HG03175 (cell line): ENCODE data around the gene ITSN1.

Experiments
- ATAC-seq: cut with Tn5 transposase; IDR thresholded peaks from one replicate; pipeline ENCODE4 v1.9.1; 2021; ENCODE audit warnings: mild to moderate bottlenecking, moderate library complexity; ENCODE audit not compliant: unreplicated experiment

The ITSN1 gene

DNA sequence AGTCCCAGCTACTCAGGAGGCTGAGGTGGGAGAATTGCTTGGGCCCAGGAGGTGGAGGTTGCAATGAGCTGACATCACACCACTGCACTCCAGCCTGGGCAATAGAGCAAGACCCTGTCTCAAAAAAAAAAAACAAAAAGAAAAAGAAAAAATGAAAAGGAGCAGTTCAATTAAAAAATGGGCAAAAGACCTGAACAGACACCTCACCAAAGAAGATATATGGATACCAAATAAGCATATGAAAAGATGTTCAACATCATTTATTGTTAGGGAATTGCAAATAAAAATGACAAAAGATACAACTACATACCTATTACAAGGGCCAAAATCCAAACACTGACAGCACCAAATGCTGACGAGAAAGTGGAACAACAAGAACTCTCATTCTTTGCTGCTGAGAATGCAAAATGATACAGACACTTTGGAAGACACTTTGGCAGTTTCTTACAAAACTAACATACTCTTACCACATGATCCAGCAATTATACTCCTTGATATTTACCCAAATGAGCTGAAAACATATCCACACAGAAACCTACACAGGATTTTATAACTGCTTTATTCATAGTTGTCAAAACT is 302.0 kb downstream of the ITSN1 start:
- no peak for ATAC-seq

DNA sequence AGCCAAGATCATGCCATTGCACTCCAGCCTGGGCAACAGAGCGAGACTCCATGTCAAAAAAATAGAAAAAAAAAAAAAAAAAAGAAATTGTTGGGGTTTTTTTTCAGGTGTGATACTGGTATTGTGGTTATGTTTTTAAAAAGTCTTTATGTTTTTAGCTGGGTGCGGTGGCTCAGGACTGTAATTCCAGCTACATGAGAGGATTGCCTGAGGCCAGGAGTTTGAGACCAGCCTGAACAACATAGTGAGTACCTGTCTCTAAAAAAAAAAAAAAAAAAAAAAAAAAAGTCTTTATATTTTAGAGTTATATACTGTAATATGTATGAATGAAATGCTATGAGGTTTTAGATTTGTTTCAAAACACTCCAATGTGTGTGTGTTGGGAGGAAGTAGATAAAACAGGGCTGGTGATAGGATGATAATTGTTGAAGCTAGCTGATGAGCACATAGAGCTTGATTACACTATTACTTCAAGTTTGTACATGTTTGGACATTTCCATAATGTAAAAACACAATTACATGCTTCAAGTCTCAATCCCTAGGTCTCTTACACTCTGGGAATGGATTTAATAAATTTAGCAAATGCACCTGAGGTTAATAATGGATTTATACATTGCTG is 303.5 kb downstream of the ITSN1 start:
- no peak for ATAC-seq

DNA sequence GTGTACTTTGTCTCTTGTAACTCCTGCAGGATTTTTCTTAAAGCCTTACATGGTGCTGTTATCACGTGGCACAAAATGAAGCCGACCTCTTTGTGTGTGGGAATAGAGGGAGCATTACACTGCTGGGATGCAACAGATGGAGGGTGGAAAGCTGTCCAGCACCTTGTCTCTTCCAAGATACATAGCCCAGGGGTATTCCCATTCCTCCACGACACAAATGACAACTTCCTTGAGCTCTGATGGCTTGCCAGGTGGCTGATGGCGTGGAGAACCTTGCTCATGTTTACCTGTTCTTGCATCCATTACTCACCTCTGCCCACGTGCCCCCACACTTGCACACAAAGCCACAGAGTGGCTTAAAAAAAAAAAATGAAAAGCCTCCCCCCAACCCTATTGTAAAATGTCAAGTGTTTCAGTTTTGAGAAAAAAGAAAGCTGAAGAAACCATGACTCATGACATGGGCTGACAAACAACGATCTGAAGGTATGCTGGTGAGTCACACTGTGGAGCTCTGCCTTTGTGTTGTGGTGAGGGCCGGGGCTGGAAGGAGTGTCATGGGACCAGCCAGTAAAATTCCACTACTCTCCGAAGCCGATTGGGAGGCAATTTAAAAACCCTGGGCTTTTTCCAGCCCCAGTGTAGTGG is 305.3 kb downstream of the ITSN1 start:
- ATAC-seq = peak; percentile 38

DNA sequence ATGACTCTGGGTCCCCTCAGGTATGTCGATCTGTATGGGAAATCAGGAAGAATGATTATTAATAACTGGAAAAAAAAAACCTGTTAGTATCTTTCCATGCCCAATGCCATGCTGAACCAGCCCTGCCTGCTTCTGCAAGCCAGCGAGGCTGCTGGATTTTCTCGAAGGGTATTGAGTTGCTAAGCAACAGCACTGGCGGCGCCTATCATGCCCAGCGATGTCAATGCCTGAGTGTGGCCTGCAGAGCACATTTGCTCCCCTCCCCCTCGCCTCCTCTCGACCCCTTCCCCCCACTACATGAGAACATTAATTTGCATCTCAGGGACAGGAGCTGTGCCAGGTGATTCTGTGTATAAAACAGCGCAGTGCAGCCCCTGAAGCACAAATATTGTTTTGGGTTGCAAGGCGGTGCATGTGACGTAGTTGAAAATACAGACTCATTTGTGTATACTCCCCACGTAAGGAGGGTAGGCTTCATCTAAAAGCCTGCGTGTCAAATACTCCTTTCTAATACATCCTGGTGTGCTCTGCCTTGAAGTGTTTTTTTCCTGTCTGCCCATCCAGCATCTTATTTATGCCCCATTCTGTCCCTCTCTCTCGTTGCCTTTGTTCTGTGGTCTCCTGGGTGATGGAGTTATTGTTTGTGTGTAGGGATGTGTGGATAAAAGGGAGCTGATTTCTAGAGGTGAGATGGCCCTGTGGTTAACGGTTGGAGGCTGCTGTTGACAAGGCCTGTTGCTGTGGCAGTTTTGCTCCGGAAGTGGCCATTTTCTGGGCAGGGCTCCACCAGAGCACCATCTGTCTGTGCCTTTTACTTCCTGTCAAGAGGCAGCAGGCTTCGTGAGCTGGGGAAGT is 306.0 kb downstream of the ITSN1 start:
- ATAC-seq = peak; percentile 64

DNA sequence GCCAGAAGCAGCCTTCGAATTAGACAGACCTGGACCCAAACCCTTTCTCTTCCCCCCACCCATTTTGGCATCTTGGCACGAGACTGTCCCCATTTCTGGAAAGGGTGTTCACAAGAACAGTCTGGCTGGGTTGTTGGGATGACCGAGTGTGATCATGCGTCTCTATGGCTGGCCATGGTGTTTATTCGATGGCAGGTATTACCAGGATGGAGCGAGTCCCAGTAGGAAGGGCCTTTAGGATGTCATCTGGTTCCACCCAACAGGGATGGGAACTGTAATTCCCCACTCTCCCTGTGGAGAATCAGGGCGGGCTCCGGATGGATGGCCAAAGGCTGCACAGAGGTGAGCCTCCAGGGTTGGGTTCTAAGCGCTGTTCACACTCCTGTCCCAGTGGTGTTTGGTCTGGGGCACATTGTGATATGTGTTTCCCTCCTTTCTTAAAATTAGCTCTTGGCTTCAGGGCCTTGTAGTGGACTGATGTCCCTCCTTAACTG is 306.7 kb downstream of the ITSN1 start:
- ATAC-seq = no peak
